Activated naive CD4-positive, alpha-beta T cell treated with anti-CD3 and anti-CD28 coated beads, Interleukin-2, amount 50 U/mL, for 72 hours (primary cell): ENCODE data around the gene MFRP. TPM values are rescaled to one million over a fixed set of nuclear protein-coding genes. Genes with fewer than 3 reads are reported as not detected.

ENCODE experiments used
- ATAC-seq, 2 donors: fragments of 150-1000 bp; cut with Tn5 transposase; 2 replicates each; pipeline ENCODE4 v1.10.0; 2021; ENCODE audit warnings: mild to moderate bottlenecking in 2 of 2, moderate library complexity in 2 of 2
- DNase-seq, 2 donors: peaks; one replicate each; pipeline ENCODE4 v3.0.0; 2021 to 2022; ENCODE audit warnings: low spot score in 2 of 2
- H3K27ac Mint-ChIP-seq, 2 donors: one replicate each; pipeline ENCODE4 v1.8.0; 2022; ENCODE audit warnings: mild to moderate bottlenecking in 2 of 2, mixed read lengths in 2 of 2
- H3K36me3 Mint-ChIP-seq, 2 donors: one replicate each; pipeline ENCODE4 v1.8.0; 2022; ENCODE audit warnings: mixed read lengths in 2 of 2
- H3K9me3 Mint-ChIP-seq, 2 donors: one replicate each; pipeline ENCODE4 v1.8.0; 2022; ENCODE audit warnings: mixed read lengths in 2 of 2
- total RNA-seq, 2 donors: library from RNA; stranded (reverse); gene quantifications; one replicate each; pipeline ENCODE4 v1.2.3, GENCODE V29; 2022

The MFRP gene
- total RNA-seq, 2 donors from 2014 or later = not detected

DNA sequence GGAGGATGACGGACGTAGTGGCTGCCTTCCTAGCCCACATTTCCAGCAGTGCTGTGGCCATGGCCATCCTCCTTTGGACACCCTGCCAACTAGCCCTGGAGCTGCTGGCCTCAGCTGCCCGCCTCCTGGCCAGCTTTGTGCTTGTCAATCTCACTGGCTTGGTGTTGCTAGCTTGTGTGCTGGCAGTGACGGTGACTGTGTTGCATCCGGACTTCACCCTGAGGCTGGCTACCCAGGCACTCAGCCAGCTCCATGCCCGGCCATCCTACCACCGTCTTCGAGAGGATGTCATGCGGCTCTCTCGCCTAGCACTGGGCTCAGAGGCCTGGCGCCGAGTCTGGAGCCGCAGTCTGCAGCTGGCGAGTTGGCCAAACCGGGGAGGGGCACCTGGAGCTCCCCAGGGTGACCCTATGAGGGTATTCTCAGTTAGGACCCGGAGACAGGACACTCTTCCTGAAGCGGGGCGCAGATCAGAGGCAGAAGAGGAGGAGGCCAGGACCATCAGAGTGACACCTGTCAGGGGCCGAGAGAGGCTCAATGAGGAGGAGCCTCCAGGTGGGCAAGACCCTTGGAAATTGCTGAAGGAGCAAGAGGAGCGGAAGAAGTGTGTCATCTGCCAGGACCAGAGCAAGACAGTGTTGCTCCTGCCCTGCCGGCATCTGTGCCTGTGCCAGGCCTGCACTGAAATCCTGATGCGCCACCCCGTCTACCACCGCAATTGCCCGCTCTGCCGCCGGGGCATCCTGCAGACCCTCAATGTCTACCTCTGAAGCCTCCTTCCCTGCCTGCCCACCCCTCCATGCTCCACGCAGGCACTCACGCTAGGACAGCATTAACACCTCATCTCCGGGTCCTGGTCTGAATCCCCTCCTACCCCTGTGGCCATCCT, 10.6 kb downstream of the MFRP start:
- DNase-seq (no peak), ATAC-seq (no peak)
- H3K9me3 Mint-ChIP-seq = no peaks in the 10 kb centered on the region
- peaks cover 8 to 18% of the 10 kb centered on the region in 2 donors for H3K36me3 Mint-ChIP-seq
- H3K27ac Mint-ChIP-seq = peak overlapping the region; percentile 91 to 100

DNA sequence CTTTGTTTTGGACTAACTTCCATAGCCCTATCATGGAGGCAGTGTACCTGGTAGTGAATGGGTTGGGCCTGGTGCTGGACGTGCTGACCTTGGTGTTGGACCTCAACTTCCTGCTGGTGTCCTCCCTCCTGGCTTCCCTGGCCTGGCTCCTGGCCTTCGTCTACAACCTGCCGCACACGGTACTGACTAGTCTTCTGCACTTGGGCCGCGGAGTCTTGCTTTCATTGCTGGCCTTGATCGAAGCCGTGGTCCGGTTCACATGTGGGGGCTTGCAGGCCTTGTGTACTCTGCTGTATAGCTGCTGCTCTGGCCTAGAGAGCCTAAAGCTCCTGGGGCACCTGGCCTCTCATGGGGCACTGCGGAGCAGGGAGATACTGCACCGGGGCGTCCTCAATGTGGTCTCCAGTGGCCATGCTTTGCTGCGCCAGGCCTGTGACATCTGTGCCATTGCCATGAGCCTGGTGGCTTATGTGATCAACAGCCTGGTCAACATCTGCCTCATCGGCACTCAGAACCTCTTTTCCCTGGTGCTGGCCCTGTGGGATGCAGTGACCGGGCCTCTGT, 11.3 kb downstream of the MFRP start:
- DNase-seq (no peak), ATAC-seq (no peak)
- H3K9me3 Mint-ChIP-seq = no peaks in the 10 kb centered on the region
- peak overlapping the region; percentile 91 to 100 for H3K27ac Mint-ChIP-seq
- H3K36me3 Mint-ChIP-seq = peaks cover 8 to 18% of the 10 kb centered on the region in 2 donors

DNA sequence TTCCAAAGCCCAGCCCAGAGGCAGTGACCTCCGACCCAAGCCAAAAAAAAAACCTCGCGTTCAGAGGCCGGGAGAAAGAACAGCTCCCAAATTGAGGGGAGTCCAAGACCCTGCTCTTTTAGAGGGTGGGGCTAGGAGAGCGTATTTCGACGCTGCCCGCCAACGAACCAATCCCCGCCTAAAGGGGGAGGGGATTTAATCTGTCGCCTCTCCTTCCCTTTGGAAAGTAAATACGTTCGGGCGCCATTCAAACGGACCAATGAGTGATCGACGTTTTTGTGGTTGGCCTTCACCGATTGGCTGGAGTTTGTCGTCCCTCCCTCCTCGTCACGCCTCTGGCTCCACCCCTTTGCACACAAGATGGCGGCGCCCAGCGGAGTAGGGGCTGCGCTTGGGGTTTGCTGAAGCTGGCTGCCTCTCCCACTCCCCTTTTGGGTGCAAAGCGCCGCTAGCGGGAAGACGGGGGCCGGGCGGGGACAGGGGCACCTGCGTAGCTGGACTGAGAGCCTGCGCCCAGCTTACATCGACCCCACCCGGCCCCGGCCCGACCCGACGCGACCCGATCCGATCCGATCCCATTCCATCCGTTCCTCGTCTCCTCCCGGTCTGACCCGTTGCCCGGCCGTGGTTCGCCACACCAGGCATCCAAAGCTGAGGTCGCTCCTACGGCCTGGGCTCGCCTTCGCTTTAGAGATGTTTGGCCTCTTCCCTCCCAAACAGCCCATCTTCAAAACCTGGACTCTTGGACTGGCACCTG, 12.2 kb downstream of the MFRP start, which contains the start of gene RNF26:
RNF26 (plus strand) TSS at position 354 of the 757 bp plus-strand sequence. CDS start 596 bp downstream, outside the sequence.
- peak; percentile 88 to 93 for DNase-seq

DNA sequence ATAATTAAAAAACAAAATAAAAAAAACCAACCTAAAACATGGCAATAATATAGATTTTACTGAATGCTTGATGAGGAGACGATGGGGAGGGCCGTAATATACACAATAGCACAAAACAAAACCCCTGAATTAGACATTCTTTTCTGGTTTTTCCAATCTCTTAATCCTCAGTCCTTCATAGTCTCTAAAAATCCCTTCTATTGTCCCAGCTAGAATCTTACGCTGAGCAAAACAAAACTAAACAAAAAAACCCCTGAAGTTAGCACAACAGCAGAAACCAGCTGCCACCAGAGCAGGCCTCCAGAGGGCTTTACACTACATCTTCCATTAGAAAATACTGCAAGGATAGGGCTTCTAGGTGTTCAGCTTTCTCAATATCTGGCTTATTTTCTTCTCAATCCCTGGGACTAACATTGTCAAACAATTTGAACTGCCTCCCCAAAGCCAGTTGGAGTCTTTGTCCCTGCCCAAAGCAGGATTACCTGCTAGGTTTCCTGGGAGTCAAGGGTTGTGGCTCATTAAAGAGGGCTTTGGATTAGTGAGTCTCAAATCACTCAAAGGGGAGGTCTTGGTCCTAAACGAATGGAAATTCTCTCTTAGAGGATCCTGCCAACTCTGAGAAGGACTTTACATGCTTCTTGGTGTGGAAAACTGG, 14.3 kb downstream of the MFRP start:
- Mint-ChIP-seq H3K9me3 (no peaks in the 10 kb centered on the region), H3K36me3 (peaks cover 8 to 13% of the 10 kb centered on the region in 2 donors), H3K27ac (peak overlapping the region; percentile 6 to 91)
- no peak for ATAC-seq
- DNase-seq = no peak

More for the DNA sequence above, 12.2 kb downstream of the MFRP start, which contains the start of gene RNF26:
- Mint-ChIP-seq H3K36me3 (peaks cover 8 to 16% of the 10 kb centered on the region in 2 donors), H3K9me3 (no peaks in the 10 kb centered on the region), H3K27ac (peak within 1 kb of the TSS; percentile 91 to 100)
- ATAC-seq = peak; percentile 95 to 96

DNA sequence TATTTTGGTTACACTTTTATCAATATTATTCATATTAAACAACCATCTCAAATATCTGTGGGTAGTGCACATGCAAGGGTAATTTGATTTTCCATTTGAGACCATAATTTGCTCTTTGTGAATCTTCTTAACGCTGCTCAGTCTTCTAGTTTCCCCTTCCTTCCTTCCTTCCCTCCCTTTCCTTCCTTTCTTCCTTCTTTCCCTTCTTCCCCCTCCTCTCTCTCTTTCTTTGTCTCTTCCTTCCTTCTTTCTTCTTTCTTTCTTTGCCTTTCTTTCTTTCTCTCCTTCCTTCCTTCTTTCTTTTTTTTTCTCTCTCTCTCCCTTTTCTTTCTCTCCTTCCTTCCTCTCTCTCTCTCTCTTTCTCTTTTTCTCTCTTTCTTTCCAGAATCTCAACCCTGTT, 16.3 kb downstream of the MFRP start:
- Mint-ChIP-seq H3K36me3 (peaks cover 8% of the 10 kb centered on the region in 2 donors), H3K27ac (no peak overlapping the region), H3K9me3 (no peaks in the 10 kb centered on the region)
- DNase-seq (no peak), ATAC-seq (no peak)

DNA sequence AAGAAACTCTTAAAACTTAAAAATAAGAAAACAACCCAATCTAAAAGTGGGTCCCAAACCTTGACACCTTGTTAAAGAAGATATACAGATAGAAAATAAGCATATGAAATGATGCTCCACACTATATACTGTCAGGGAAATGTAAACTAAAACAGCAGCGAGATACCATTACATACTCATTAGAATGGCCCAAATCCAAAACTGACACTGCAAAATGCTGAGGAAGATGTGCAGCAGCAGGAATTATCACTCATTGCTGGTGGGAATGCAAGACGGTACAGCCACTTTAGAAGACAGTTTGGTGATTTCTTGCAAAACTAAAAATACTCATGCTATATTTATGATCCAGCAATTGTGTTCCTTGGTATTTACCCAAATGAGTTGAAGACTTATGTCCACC, 17.2 kb downstream of the MFRP start:
- no peaks in the 10 kb centered on the region for H3K36me3 Mint-ChIP-seq
- no peak overlapping the region for H3K27ac Mint-ChIP-seq
- ATAC-seq = no peak
- no peak for DNase-seq
- no peaks in the 10 kb centered on the region for H3K9me3 Mint-ChIP-seq

DNA sequence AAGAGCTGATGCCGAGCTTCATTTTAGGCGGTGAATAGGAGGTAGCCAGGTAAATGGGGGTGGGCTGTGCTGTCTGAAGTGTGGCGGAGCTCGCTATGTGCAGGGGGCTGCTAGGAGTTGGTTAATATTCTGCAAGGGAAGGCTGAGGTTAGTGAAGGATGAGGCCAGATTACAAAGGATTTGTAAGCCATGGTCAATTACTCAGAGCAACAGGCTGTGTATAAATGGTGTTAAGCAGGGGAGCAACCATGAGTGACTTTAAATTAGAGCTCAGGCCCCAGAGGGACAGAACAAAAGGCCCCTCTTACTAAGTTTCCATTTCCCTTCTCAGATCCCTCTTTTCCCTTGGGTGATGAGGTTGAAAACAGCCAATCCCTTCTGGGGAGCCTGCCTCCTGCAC, 22.3 kb downstream of the MFRP start:
- H3K27ac Mint-ChIP-seq = no peak overlapping the region

DNA sequence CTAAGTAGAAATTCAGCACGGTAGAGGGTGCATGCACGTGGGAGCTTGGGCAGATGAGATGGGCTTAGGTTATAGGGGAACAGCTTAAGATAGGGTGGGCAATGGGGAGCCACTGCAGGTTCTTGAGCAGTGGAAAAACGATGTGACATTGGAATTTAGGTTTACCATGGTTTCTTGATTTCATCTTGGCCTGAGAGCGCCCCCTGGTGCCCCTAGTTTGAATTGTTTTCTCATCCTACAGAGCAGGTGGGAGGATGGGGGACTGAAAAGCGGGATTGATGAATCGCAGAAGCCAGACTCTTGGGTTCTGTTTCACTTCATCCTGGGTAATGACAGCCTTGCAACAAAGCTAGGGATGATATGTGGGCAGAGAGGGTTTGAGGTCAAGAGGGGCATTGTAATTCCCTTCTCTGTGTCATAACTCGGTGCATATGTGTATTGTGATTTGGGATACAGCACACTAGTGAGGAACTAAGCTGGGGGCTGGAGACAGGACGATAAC, 22.9 kb downstream of the MFRP start:
- peak; percentile 73 to 89 for DNase-seq
- Mint-ChIP-seq H3K9me3 (no peaks in the 10 kb centered on the region), H3K27ac (no peak overlapping the region), H3K36me3 (no peaks in the 10 kb centered on the region)
- ATAC-seq = peak; percentile 10 to 30

More for the DNA sequence above, 22.3 kb downstream of the MFRP start:
- Mint-ChIP-seq H3K9me3 (no peaks in the 10 kb centered on the region), H3K36me3 (no peaks in the 10 kb centered on the region)
- DNase-seq (no peak), ATAC-seq (no peak)

DNA sequence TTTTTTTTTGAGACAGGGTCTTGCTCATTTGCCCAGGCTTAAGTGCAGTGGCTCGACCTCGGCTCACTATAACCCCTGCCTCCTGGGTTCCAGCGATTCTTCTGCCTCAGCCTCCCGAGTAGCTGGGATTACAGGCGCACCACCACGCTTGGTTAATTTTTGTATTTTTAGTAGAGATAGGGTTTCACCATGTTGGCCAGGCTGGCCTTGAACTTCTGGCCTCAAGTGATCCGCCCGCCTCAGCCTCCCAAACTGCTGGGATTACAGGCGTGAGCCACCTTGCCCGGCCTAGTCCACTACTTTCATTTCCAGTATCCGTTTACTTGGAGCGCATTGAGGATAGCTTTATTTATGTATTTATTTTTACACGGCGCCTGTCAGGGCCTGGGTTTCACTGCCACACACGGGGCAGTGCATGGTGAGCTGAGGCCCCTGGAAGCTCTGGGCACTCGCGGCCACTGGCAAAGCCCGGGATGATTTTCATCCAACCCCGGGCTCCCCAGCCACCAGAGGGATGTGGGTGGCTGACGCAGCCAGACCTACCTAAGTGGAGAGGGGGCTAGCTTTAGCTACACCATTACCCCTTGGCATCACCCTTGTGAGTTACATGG, 23.5 kb downstream of the MFRP start:
- ATAC-seq = no peak
- H3K9me3 Mint-ChIP-seq = no peaks in the 10 kb centered on the region

DNA sequence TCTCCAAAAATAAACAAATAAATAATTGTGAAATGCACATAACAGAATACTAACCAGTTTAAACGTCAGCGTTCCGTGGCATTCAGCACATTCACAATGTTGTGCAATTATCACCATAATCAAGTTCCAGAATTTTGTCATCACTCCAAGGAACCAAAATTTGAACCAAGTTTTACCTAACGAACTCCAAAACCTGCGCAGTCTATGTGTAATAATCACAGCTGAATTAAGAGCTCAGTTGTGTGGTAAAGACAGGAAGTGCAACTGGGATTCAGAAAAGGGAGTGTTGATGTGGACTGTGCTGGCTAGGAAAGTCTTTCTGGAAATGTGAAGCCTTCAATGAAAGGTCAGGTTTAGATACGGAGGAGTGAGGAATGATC, 24.2 kb downstream of the MFRP start:
- ATAC-seq (no peak), DNase-seq (no peak)
- Mint-ChIP-seq H3K9me3 (no peaks in the 10 kb centered on the region), H3K36me3 (no peaks in the 10 kb centered on the region), H3K27ac (no peak overlapping the region)

More for the DNA sequence above, 23.5 kb downstream of the MFRP start:
- DNase-seq = peak in 1 of 2 donors; percentile 46
- H3K36me3 Mint-ChIP-seq = no peaks in the 10 kb centered on the region
- H3K27ac Mint-ChIP-seq = no peak overlapping the region

DNA sequence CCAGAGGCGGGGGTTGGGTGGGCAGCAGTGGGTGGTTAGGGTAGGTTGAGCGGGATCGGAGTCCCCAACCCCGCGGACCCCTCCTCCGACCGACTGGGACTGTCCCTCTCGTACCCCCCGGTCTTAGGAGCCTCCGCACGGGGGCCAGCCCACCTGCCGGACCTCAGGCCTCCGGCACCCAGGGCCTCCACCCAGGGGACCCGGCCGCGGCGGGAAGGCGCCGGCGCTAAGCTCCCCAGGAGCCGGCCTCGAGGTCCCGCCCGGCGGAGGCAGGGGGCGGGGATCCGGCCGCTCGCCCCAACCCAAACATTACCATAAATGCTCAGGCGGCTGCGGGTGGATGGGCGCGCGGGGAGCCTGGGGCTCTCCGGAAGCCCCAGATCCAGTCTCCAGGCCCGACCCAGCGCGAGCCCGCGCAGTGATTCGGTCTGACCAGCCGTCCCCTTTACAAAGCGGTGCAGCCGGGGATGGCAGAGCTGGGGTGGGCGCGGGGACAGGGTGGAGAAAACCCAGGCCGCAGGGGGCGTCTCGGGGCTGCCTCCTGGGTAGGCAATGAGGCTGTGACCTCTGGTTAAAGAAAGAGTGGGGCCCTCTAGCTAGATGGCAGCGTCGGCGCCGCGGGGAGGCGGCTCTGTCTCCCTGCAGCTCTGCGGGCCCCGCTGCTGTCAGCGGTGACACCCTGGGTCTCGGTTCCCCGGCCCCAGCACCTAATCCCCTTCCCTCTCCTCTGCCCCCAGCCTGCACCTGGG, 25.6 kb downstream of the MFRP start:
- DNase-seq = peak; percentile 72 to 78
- Mint-ChIP-seq H3K9me3 (no peaks in the 10 kb centered on the region), H3K27ac (peak overlapping the region; percentile 80 to 81), H3K36me3 (no peaks in the 10 kb centered on the region)
- ATAC-seq = peak; percentile 72 to 80

DNA sequence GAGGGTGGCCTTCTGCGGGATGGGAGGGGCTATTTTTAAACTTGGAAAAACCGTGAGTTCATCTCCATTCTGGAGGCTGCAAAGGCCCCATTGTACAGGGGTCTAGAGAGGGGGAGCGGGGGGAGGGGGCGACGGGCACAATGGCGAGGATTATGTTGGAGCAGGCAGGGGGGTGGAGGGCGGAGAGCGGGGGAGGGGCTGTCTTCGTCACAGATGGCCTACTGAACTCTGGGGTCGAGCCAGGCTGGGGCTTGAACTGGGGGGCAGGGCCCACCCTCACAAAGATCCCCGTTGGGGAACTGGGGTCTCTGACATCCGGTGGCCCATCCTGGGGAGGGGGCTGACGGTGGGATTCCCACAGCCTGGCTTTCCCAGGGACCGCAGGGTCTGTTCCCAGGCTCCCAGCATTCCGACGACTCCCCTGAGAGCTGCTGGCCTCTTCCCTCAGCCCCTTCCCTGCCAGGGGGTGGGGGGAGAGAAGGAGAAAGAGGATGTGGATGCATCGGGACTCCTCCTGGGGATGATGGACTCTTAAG, 26.2 kb downstream of the MFRP start:
- H3K36me3 Mint-ChIP-seq = no peaks in the 10 kb centered on the region
- H3K27ac Mint-ChIP-seq = no peak overlapping the region
- DNase-seq (peak in 1 of 2 donors; percentile 53), ATAC-seq (no peak)
- H3K9me3 Mint-ChIP-seq = no peaks in the 10 kb centered on the region

DNA sequence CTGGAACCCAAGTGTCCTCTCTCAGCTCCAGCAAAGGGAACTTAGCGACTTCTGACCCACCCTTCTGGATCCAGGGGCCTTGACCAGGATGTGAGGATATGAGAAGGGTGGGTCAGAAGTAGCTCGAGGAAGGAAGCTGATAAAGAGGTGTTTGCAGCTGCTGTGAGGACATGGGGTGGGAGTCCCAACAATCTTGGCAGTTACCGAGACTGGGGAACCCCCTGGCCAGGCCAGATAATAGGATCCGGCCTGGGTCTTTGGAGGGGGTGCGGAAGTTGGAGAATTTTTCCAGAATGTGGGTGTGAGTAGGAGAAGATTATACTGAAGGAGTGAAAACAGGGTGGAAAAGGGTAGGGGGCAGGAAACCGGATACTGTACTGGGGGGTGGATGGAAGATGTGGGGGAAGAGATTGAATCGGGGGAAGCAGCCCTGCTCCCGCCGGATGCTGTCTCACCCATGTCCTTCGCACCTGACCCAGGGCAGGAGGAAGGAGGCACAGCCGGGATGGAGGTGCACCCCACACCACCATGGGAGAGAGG, 26.7 kb downstream of the MFRP start:
- no peak overlapping the region for H3K27ac Mint-ChIP-seq
- no peaks in the 10 kb centered on the region for H3K9me3 Mint-ChIP-seq
- H3K36me3 Mint-ChIP-seq = no peaks in the 10 kb centered on the region
- ATAC-seq = no peak
- no peak for DNase-seq

DNA sequence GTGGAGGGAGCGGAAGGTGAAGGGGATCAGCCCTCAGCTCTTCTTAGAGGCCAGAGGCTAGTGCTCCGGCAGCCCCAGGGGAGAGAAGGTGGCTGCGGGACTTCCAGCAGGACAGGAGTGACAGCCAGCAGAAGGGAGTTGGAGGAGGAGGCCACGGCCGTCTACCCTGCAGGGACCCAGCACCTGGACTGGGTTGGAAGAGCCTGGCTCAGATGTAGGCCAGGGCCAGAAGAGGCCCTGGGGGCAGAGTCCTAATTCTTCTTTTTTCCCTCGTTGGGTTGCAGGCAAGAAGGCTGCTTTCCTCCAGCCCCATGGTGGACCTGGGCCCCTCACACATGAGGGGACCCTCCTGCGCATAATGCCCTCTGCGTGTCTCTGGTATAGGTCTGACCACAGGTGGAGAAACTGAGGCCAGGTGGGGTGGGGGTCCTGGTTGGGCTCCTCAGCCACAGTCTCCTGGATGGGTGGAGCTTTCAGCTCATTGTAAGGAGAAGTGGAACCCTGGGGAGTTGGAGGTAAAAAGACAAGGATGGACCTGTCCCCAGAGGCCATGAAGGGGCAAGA, 27.3 kb downstream of the MFRP start:
- Mint-ChIP-seq H3K27ac (no peak overlapping the region), H3K36me3 (no peaks in the 10 kb centered on the region), H3K9me3 (no peaks in the 10 kb centered on the region)
- ATAC-seq (no peak), DNase-seq (peak in 1 of 2 donors; percentile 54)
